Psoas muscle (tissue), 8 donors: ENCODE data around the gene ROBO1. TPM values are rescaled to one million over a fixed set of nuclear protein-coding genes. Genes with fewer than 3 reads are reported as not detected.

Experiments
- ATAC-seq, 4 donors: fragments of 200-7000 bp; cut with Tn5 transposase; one replicate each; pipeline ENCODE4 v1.9.1; 2020; ENCODE audit warnings: moderate library complexity in 3 of 4, mild to moderate bottlenecking in 2 of 4
- DNase-seq, 2 donors: peaks; one replicate each; pipeline ENCODE4 v3.0.0-alpha.2; 2020
- H3K27ac ChIP-seq: fragments of 200-600 bp; one replicate; pipeline ENCODE4 v1.8.0; 2022
- H3K27me3 ChIP-seq, 3 donors: fragments of 200-600 bp in 1 of 3; one replicate each; pipeline versions ENCODE4 v1.6.1 to v1.8.0; 2013 to 2022; ENCODE audit warnings: low read length in 2 of 3, mild to moderate bottlenecking in 2 of 3, moderate library complexity in 1 of 3; ENCODE audit not compliant: insufficient read depth in 3 of 3
- H3K36me3 ChIP-seq, 2 donors: fragments of 200-600 bp in 1 of 2; one replicate each; pipeline versions ENCODE4 v1.6.1 to v1.8.0; 2013 to 2022; ENCODE audit warnings: low read depth in 1 of 2, mild to moderate bottlenecking in 1 of 2, moderate library complexity in 1 of 2; ENCODE audit not compliant: insufficient read depth in 1 of 2
- H3K4me1 ChIP-seq: fragments of 200-600 bp; one replicate; pipeline ENCODE4 v1.8.0; 2022
- H3K4me3 ChIP-seq: fragments of 200-600 bp; one replicate; pipeline ENCODE4 v1.8.0; 2022; ENCODE audit warnings: mild to moderate bottlenecking
- H3K9me3 ChIP-seq: fragments of 200-600 bp; one replicate; pipeline ENCODE4 v1.8.0; 2022
- WGBS, 3 donors: extraction: QIAGEN DNeasy Blood & Tissue Kit; methylation state at CpG; one replicate each; pipeline versions ENCODE4 v1.1.6 to v1.1.7; 2013; 5-methylcytosine and 5-hydroxymethylcytosine counted together
- intact Hi-C, 2 donors: fragments of 100-400 bp; cut with DNase I; formaldehyde crosslinking; loops; one replicate each; pipeline versions ENCODE4 v1.11.0 to v1.14.2; 2022
- polyA plus RNA-seq, 3 donors: library from polyadenylated mRNA; stranded (reverse); fragments of 200-250 nt; gene quantifications; one replicate each; pipeline ENCODE4 v1.2.3, GENCODE V29; 2013
- total RNA-seq, 4 donors: library from RNA; stranded (reverse); fragmentation: NEBNext Ultra II Directional in 2 of 4; extraction: Animal tissue kit (Norgen Biotek cat#: 25700) in 2 of 4; gene quantifications; one replicate each; pipeline versions ENCODE4 v1.2.1 to v1.2.4, GENCODE V29; 2021 to 2023
- TF ChIP-seq, protein P1 (sequence below): fragments of 200-600 bp; IDR thresholded peaks from one replicate; pipeline ENCODE4 v1.8.0; 2022; ENCODE audit warnings: antibody characterized with exemption
- donor health status: healthy with polysubstance abuse.
- donor health status: DM: no; HTN: no; CAD: no; lungs with moderate emphysema.
- donor health status: Bipolar disorder and iron deficiency.
- donor health status: healthy.
- donor health status: DM: yes; HTN: yes; CAD: no.
- donor health status: DM: no; HTN: no; CAD: no.
- donor health status: DM: no; HTN: no; CAD: no.
- donor health status: DM: yes; HTN: yes; CAD: no.

The ROBO1 gene
- total and polyA plus RNA-seq, 7 donors = 0.52 to 14.0 (median 4.9) TPM

DNA sequence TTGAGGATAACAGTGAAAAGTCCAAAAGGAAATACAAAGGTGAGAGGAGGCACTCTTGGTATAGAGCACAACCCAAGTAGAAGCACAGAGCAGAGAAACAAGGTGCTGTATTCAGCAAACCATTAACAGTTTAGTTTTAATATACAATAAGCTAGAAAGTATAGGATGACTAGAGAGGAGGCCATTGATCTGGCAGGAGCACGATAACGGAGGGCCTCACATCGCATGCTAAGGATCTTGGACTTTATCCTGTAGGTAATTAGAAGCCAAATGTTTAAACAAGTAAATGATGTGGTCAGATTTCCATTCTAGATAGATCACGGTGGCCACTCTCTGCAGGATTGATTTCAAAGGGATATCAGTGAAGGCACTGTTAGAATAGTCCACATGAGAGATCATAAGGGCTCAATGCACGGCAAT, 935.0 kb downstream of the ROBO1 start:
- no peak for DNase-seq

DNA sequence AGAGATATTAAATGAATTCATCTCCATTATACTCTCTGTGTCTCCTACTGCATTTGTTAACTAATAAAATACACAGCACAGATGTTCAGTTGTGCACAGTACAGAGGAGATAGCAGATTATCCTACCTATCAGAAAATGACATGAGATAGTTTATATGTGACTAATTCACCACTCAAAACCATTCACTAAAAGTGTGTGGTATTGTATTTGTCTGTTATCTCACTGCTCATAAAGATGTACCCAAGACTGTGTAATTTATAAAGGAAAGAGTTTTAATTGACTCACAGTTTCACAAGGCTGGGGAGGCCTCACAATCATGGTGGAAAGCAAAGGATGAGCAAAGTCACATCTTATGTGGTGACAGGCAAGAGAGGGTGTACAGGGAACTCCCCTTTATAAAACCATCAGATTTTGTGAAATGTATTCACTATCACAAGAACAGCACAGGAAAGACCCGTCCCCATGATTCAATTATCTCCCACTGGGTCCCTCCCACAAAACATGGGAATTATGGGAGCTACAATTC, 936.3 kb downstream of the ROBO1 start:
- Histone ChIP-seq H3K27ac (no peak overlapping the region), H3K4me1 (no peaks in the 10 kb centered on the region), H3K27me3 (no peaks in the 10 kb centered on the region), H3K9me3 (no peaks in the 10 kb centered on the region), H3K4me3 (no peak overlapping the region), H3K36me3 (no peaks in the 10 kb centered on the region)
- ATAC-seq = no peak
- TF ChIP-seq, protein P1, sequence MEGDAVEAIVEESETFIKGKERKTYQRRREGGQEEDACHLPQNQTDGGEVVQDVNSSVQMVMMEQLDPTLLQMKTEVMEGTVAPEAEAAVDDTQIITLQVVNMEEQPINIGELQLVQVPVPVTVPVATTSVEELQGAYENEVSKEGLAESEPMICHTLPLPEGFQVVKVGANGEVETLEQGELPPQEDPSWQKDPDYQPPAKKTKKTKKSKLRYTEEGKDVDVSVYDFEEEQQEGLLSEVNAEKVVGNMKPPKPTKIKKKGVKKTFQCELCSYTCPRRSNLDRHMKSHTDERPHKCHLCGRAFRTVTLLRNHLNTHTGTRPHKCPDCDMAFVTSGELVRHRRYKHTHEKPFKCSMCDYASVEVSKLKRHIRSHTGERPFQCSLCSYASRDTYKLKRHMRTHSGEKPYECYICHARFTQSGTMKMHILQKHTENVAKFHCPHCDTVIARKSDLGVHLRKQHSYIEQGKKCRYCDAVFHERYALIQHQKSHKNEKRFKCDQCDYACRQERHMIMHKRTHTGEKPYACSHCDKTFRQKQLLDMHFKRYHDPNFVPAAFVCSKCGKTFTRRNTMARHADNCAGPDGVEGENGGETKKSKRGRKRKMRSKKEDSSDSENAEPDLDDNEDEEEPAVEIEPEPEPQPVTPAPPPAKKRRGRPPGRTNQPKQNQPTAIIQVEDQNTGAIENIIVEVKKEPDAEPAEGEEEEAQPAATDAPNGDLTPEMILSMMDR = no peak
- DNase-seq = no peak
- WGBS, 3 donors = 86 to 100% (median 91%) methylated on average over 1 of the region's 1 CpG
- intact Hi-C loops = no loop called here

More for the DNA sequence above, 935.0 kb downstream of the ROBO1 start:
- H3K27me3 ChIP-seq = no peaks in the 10 kb centered on the region
- no peak overlapping the region for H3K27ac ChIP-seq
- 66 to 89% (median 68%) methylated on average over 5 of the region's 5 CpGs for WGBS, 3 donors
- H3K9me3 ChIP-seq = no peaks in the 10 kb centered on the region
- intact Hi-C loops = no loop called here
- TF ChIP-seq, protein P1 = no peak
- H3K36me3 ChIP-seq = no peaks in the 10 kb centered on the region
- no peak for ATAC-seq
- no peaks in the 10 kb centered on the region for H3K4me1 ChIP-seq
- H3K4me3 ChIP-seq = no peak overlapping the region

DNA sequence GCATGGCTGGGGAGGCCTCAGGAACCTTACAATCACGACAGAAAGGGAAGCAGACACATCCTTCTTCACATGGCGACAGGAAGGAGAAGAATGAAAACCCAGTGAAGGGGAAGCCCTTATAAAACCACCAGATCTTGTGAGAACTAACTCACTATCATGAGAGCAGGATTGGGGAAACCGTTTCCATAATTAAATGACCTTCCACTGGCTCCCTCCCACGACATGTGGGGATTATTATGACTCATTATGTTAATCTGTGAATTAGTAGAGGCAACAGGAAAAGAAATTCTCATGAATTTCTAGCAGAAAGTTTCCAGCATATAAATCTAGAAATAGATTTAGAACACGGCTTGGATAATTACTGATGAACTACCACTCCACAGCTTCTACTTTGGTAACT, 937.3 kb downstream of the ROBO1 start:
- H3K9me3 ChIP-seq = no peaks in the 10 kb centered on the region
- no peak overlapping the region for H3K27ac ChIP-seq
- no peak for DNase-seq
- TF ChIP-seq, protein P1 = no peak
- H3K4me1 ChIP-seq = no peaks in the 10 kb centered on the region
- H3K27me3 ChIP-seq = no peaks in the 10 kb centered on the region
- intact Hi-C loops = no loop called here
- H3K36me3 ChIP-seq = no peaks in the 10 kb centered on the region
- ATAC-seq = no peak
- WGBS, 3 donors = 44 to 69% (median 63%) methylated on average over 5 of the region's 5 CpGs
- H3K4me3 ChIP-seq = no peak overlapping the region

DNA sequence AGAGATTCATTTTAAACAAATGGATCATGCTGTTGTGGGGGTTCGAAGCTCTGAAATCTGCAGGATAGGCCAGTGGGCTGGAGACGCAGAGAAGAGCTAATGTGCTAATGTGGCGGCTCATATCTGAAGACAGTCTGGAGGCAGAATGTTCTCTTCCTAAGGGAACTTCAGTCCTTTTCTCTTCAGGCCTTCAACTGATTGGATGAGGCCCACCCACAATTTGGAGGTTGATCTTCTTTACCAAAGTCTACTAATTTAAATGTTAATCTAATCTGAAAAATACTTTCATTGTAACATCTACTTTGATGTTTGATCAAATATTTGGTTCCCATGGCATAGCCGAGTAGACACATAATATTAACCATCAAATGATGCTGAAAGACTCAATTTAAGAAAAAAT, 940.2 kb downstream of the ROBO1 start:
- no peaks in the 10 kb centered on the region for H3K27me3 ChIP-seq
- H3K9me3 ChIP-seq = no peaks in the 10 kb centered on the region
- H3K27ac ChIP-seq = no peak overlapping the region
- H3K36me3 ChIP-seq = no peaks in the 10 kb centered on the region
- no peak for DNase-seq
- H3K4me1 ChIP-seq = no peaks in the 10 kb centered on the region
- TF ChIP-seq, protein P1 = no peak
- H3K4me3 ChIP-seq = no peak overlapping the region
- 72 to 97% (median 85%) methylated on average over 4 of the region's 4 CpGs for WGBS, 3 donors
- no peak for ATAC-seq
- intact Hi-C loops = no loop called here

DNA sequence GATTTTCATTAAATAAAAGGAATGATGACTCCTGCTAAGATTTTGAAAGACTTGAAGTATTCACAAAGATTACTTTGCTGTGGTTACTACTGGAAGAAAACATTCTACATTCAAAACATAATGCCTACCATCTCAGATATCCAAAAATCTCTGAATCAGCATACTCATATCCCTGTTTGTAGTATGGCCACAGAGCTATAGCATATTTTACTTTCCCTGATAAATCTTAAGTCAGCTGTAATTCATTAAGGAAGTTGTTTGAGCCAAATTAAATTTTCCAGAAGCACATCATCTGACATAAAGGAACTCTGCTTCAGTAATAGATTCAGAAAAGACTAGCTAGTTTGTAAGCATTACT, 942.0 kb downstream of the ROBO1 start:
- ATAC-seq (no peak), DNase-seq (no peak)
- H3K9me3 ChIP-seq = no peaks in the 10 kb centered on the region
- no peak overlapping the region for H3K27ac ChIP-seq
- no peaks in the 10 kb centered on the region for H3K36me3 ChIP-seq
- H3K27me3 ChIP-seq = no peaks in the 10 kb centered on the region
- no peaks in the 10 kb centered on the region for H3K4me1 ChIP-seq
- no peak overlapping the region for H3K4me3 ChIP-seq
- TF ChIP-seq, protein P1 = no peak
- intact Hi-C loops = no loop called here
